DND-41 (cell line): ENCODE results near the gene UFSP2.

Experiments
- ATAC-seq: fragments of 200-7000 bp; cut with Tn5 transposase; 3 replicates; pipeline ENCODE4 v1.9.1; 2021; ENCODE audit warnings: low read depth; ENCODE audit not compliant: insufficient read depth
- DNase-seq: peaks from one replicate; pipeline ENCODE4 v3.0.0-alpha.2; 2020
- H2AFZ ChIP-seq: 2 replicates; pipeline ENCODE4 v1.6.0; 2012; ENCODE audit warnings: low read depth, low read length
- H3K27ac ChIP-seq: 2 replicates; pipeline ENCODE4 v1.5.1; 2012; ENCODE audit warnings: low read length, inconsistent platforms
- H3K27me3 ChIP-seq: fragments of 200-600 bp; sonication (generic); 2 replicates; pipeline ENCODE4 v1.6.0; 2012; ENCODE audit warnings: low read length, mild to moderate bottlenecking, inconsistent platforms; ENCODE audit not compliant: insufficient read depth, poor library complexity
- H3K36me3 ChIP-seq: 2 replicates; pipeline ENCODE4 v1.5.1; 2012; ENCODE audit warnings: low read length, inconsistent platforms; ENCODE audit not compliant: insufficient read depth
- H3K4me1 ChIP-seq: 2 replicates; pipeline ENCODE4 v1.5.1; 2012; ENCODE audit warnings: mild to moderate bottlenecking, low read length; ENCODE audit not compliant: insufficient read depth
- H3K4me2 ChIP-seq: 2 replicates; pipeline ENCODE4 v1.6.0; 2012; ENCODE audit warnings: mild to moderate bottlenecking, moderate library complexity, low read length, inconsistent platforms; ENCODE audit not compliant: insufficient read depth
- H3K4me3 ChIP-seq, 2 experiments: fragments of 200-600 bp in 1 of 2; shearing (Covaris generic) in 1 of 2; 2 replicates each; pipeline ENCODE4 v1.5.1; 2012 to 2016; ENCODE audit warnings: inconsistent platforms in 2 of 2, low read length in 2 of 2, mild to moderate bottlenecking in 2 of 2, low read depth in 1 of 2, moderate library complexity in 1 of 2
- H3K79me2 ChIP-seq: 2 replicates; pipeline ENCODE4 v1.6.0; 2012; ENCODE audit warnings: low read length, inconsistent platforms; ENCODE audit not compliant: insufficient read depth
- H3K9ac ChIP-seq: 2 replicates; pipeline ENCODE4 v1.6.0; 2012; ENCODE audit warnings: low read depth, mild to moderate bottlenecking, inconsistent platforms, low read length, moderate library complexity
- H3K9me3 ChIP-seq: 2 replicates; pipeline ENCODE4 v1.5.1; 2012; ENCODE audit warnings: low read length, moderate library complexity, mild to moderate bottlenecking, inconsistent platforms; ENCODE audit not compliant: insufficient read depth, severe bottlenecking
- H4K20me1 ChIP-seq: 2 replicates; pipeline ENCODE4 v1.6.0; 2012; ENCODE audit warnings: low read length; ENCODE audit not compliant: insufficient read depth
- CTCF ChIP-seq: IDR thresholded peaks from 2 replicates; pipeline ENCODE4 v1.5.1; 2012; ENCODE audit warnings: borderline replicate concordance, low read length, moderate library complexity, mild to moderate bottlenecking; ENCODE audit not compliant: poor library complexity, severe bottlenecking; ENCODE audit errors: extremely low read depth
- EZH2 ChIP-seq: IDR thresholded peaks from 3 replicates; pipeline ENCODE4 v1.6.1; 2012; ENCODE audit warnings: borderline replicate concordance, low read depth, mild to moderate bottlenecking, moderate library complexity, low read length, inconsistent platforms; ENCODE audit not compliant: severe bottlenecking

Gene UFSP2

GRCh38 chr4:185358514-185358913 is 67.2 kb downstream of the UFSP2 start:
- Histone ChIP-seq H3K27me3 (no peaks in the 10 kb centered on the region), H2AFZ (no peak overlapping the region), H3K4me2 (no peak overlapping the region), H3K9ac (no peak overlapping the region), H4K20me1 (no peaks in the 10 kb centered on the region), H3K4me3 (no peak overlapping the region), H3K36me3 (no peaks in the 10 kb centered on the region), H3K27ac (no peak overlapping the region), H3K4me1 (no peaks in the 10 kb centered on the region), H3K9me3 (no peaks in the 10 kb centered on the region), H3K79me2 (no peaks in the 10 kb centered on the region)
- no peak for TF ChIP-seq EZH2
- ATAC-seq (no peak), DNase-seq (no peak)

GRCh38 chr4:185357733-185358440 is 67.9 kb downstream of the UFSP2 start:
- H3K79me2 ChIP-seq, result no peaks in the 10 kb centered on the region
- TF ChIP-seq EZH2, result no peak
- H3K27me3 ChIP-seq, result no peaks in the 10 kb centered on the region
- H3K4me1 ChIP-seq, result no peaks in the 10 kb centered on the region
- H3K4me2 ChIP-seq, result no peak overlapping the region
- H3K9ac ChIP-seq, result no peak overlapping the region
- H3K4me3 ChIP-seq, result no peak overlapping the region
- ATAC-seq, result no peak
- no peak overlapping the region for H2AFZ ChIP-seq
- H3K9me3 ChIP-seq, result no peaks in the 10 kb centered on the region
- H4K20me1 ChIP-seq, result no peaks in the 10 kb centered on the region
- no peaks in the 10 kb centered on the region for H3K36me3 ChIP-seq
- no peak overlapping the region for H3K27ac ChIP-seq
- no peak for DNase-seq

- DNase-seq (no peak), ATAC-seq (no peak)
- no peak overlapping the region for H2AFZ ChIP-seq
- H3K27me3 ChIP-seq, result peaks cover 5% of the 10 kb centered on the region
- H3K4me3 ChIP-seq, result no peak overlapping the region
- no peaks in the 10 kb centered on the region for H3K4me1 ChIP-seq
- no peaks in the 10 kb centered on the region for H4K20me1 ChIP-seq
- H3K79me2 ChIP-seq, result no peaks in the 10 kb centered on the region
- no peaks in the 10 kb centered on the region for H3K36me3 ChIP-seq
- H3K9me3 ChIP-seq, result no peaks in the 10 kb centered on the region
- TF ChIP-seq CTCF, result no peak
- no peak for TF ChIP-seq EZH2
- H3K9ac ChIP-seq, result no peak overlapping the region
- no peak overlapping the region for H3K27ac ChIP-seq
- no peak overlapping the region for H3K4me2 ChIP-seq
Measured at GRCh38 chr4:185357211-185357610, 68.6 kb downstream of the UFSP2 start.

GRCh38 chr4:185352741-185353140 is 73.0 kb downstream of the UFSP2 start:
- no peak overlapping the region for H2AFZ ChIP-seq
- H3K4me3 ChIP-seq, result no peak overlapping the region
- no peaks in the 10 kb centered on the region for H3K79me2 ChIP-seq
- no peak overlapping the region for H3K9ac ChIP-seq
- H3K4me2 ChIP-seq, result no peak overlapping the region
- DNase-seq, result no peak
- ATAC-seq, result no peak
- H3K9me3 ChIP-seq, result no peaks in the 10 kb centered on the region
- peaks cover 8% of the 10 kb centered on the region for H3K27me3 ChIP-seq
- H3K4me1 ChIP-seq, result no peaks in the 10 kb centered on the region
- no peak overlapping the region for H3K27ac ChIP-seq
- no peaks in the 10 kb centered on the region for H3K36me3 ChIP-seq
- H4K20me1 ChIP-seq, result no peaks in the 10 kb centered on the region
- TF ChIP-seq CTCF (no peak), EZH2 (no peak)
